Prostate gland (tissue), 2 donors: ENCODE results near the gene FGF7.

ENCODE experiments used
- CTCF ChIP-seq, 4 experiments: fragments of 200-600 bp in 2 of 4; fragments of 450-650 bp in 2 of 4; sonication (generic) in 2 of 4; IDR thresholded peaks; 1 replicate in 3 of 4; 2 replicates in 1 of 4; pipeline ENCODE4 v1.5.1; 2016 to 2019; ENCODE audit warnings: antibody characterized with exemption in 4 of 4, mild to moderate bottlenecking in 2 of 4, moderate library complexity in 2 of 4
- POLR2A ChIP-seq: fragments of 450-650 bp; IDR thresholded peaks from one replicate; pipeline ENCODE4 v1.6.1; 2016; ENCODE audit warnings: antibody characterized with exemption, mild to moderate bottlenecking
- POLR2AphosphoS5 ChIP-seq: sonication (generic); formaldehyde crosslinking; IDR thresholded peaks from one replicate; pipeline ENCODE4 v1.6.1; 2017; ENCODE audit warnings: antibody characterized with exemption

DNA sequence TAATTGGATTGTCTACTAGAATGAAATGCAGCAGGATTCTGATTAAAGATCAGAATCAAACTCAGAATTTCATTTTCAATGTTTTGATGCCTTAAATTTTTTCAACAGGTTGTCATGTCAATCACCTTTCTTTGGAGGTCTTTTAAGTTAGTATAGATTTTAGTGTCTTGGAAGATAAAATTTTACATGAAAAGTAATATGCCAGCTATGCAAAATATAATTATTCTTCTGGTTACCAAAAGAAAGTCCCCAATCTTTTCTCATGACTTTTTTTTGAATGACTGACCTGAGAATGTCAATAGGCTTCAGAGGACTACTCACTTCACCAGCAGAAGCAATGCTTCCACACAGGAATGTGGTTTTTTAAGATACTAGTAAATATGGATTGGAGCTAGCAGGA lies 4.3 kb downstream of the FGF7 start:
- TF ChIP-seq CTCF (IDR thresholded peaks at IDR 0.05) (no peak), POLR2A (no peak), POLR2AphosphoS5 (no peak)
